Ovary (tissue), 9 donors: ENCODE data around the gene ARHGAP11B. TPM values are rescaled to one million over a fixed set of nuclear protein-coding genes. Genes with fewer than 3 reads are reported as not detected.
"Not testable (repeated sequence)": the region's sequence is repeated elsewhere in the genome, so short reads cannot be mapped to it uniquely, and the experiment has no call there.

ENCODE experiments used
- DNase-seq, 5 donors: peaks; one replicate each; pipeline ENCODE4 v3.0.0-alpha.2; 2019 to 2020
- H3K27ac ChIP-seq, 2 donors: fragments of 200-600 bp; one replicate each; pipeline versions ENCODE4 v1.5.1 to v1.8.0; 2019 to 2022
- H3K27me3 ChIP-seq: fragments of 200-600 bp; one replicate; pipeline ENCODE4 v1.8.0; 2022
- H3K36me3 ChIP-seq: fragments of 200-600 bp; sonication (generic); one replicate; pipeline ENCODE4 v1.5.1; 2019
- H3K4me1 ChIP-seq: one replicate; pipeline ENCODE4 v1.8.1; 2013; ENCODE audit warnings: mild to moderate bottlenecking, moderate library complexity; ENCODE audit not compliant: insufficient read depth
- H3K4me3 ChIP-seq: fragments of 200-600 bp; sonication (generic); one replicate; pipeline ENCODE4 v1.5.1; 2017
- H3K9me3 ChIP-seq, 2 donors: fragments of 200-600 bp in 1 of 2; sonication (generic) in 1 of 2; one replicate each; pipeline versions ENCODE4 v1.5.1 to v1.8.1; 2013 to 2019; ENCODE audit warnings: mild to moderate bottlenecking in 1 of 2, moderate library complexity in 1 of 2
- EP300 ChIP-seq: sonication (generic); formaldehyde crosslinking; IDR thresholded peaks from one replicate; pipeline ENCODE4 v1.6.1; 2017; ENCODE audit warnings: antibody characterized with exemption
- POLR2A ChIP-seq: fragments of 450-650 bp; IDR thresholded peaks from one replicate; pipeline ENCODE4 v1.6.1; 2017; ENCODE audit warnings: antibody characterized with exemption, mild to moderate bottlenecking, moderate library complexity
- WGBS, 3 donors: extraction: QIAGEN DNeasy Blood & Tissue Kit in 1 of 3; methylation state at CpG; one replicate each; pipeline versions ENCODE4 v1.1.5 to v1.1.7; 2013 to 2017; 5-methylcytosine and 5-hydroxymethylcytosine counted together
- intact Hi-C, 4 donors: fragments of 100-400 bp; cut with DNase I; formaldehyde crosslinking; loops; one replicate each; pipeline versions ENCODE4 v1.11.0 to v1.15.1; 2022 to 2023
- polyA plus RNA-seq, 2 donors: library from polyadenylated mRNA; stranded (reverse); fragments of 200-250 nt in 1 of 2; fragments of 350-450 nt in 1 of 2; fragmentation: Illumina TruSeq in 1 of 2; extraction: RNeasy Lipid Tissue Mini Kit (QIAGEN cat#74804) in 1 of 2; gene quantifications; one replicate each; pipeline ENCODE4 v1.2.3, GENCODE V29; 2013 to 2014
- small RNA-seq: library from RNA; depleted of rRNA; stranded (forward); fragments of <200 nt; gene quantifications from one replicate; pipeline ENCODE3, GENCODE V24; 2016
- total RNA-seq, 7 donors: library from RNA; depleted of rRNA in 2 of 7; stranded (reverse); fragments of >200 nt in 2 of 7; fragmentation: NEBNext Ultra II Directional in 3 of 7; extraction: Animal tissue kit (Norgen Biotek cat#: 25700) in 3 of 7; gene quantifications; one replicate each; pipeline versions ENCODE4 v1.1.0 to v1.2.4, GENCODE V29; 2016 to 2023
- TF ChIP-seq, protein P1 (sequence below), 3 donors: fragments of 450-650 bp in 2 of 3; fragments of 200-600 bp in 1 of 3; IDR thresholded peaks; one replicate each; pipeline versions ENCODE4 v1.5.1 to v1.8.0; 2016 to 2022; ENCODE audit warnings: antibody characterized with exemption in 3 of 3, mild to moderate bottlenecking in 1 of 3
- donor health status: DM: no; HTN: no; CAD: no; lungs with moderate emphysema.
- donor health status: DM: no; HTN: no; CAD: no.
- donor health status: Bipolar disorder and iron deficiency.
- donor health status: DM: yes; HTN: yes; CAD: no.
- donor health status: DM: no; HTN: no; CAD: no.
- donor health status: DM: yes; HTN: yes; CAD: no.

ARHGAP11B gene

GRCh38 chr15:30675126-30675525 lies 49.2 kb downstream of the ARHGAP11B start:
- intact Hi-C loops = no loop called here
- no peak overlapping the region for H3K4me3 ChIP-seq
- no peaks in the 10 kb centered on the region for H3K27me3 ChIP-seq
- H3K4me1 ChIP-seq = no peaks in the 10 kb centered on the region
- no peaks in the 10 kb centered on the region for H3K36me3 ChIP-seq
- H3K27ac ChIP-seq = no peak overlapping the region
- H3K9me3 ChIP-seq = no peaks in the 10 kb centered on the region
- DNase-seq = no peak
- TF ChIP-seq POLR2A (no peak), EP300 (no peak)
- TF ChIP-seq, protein P1, sequence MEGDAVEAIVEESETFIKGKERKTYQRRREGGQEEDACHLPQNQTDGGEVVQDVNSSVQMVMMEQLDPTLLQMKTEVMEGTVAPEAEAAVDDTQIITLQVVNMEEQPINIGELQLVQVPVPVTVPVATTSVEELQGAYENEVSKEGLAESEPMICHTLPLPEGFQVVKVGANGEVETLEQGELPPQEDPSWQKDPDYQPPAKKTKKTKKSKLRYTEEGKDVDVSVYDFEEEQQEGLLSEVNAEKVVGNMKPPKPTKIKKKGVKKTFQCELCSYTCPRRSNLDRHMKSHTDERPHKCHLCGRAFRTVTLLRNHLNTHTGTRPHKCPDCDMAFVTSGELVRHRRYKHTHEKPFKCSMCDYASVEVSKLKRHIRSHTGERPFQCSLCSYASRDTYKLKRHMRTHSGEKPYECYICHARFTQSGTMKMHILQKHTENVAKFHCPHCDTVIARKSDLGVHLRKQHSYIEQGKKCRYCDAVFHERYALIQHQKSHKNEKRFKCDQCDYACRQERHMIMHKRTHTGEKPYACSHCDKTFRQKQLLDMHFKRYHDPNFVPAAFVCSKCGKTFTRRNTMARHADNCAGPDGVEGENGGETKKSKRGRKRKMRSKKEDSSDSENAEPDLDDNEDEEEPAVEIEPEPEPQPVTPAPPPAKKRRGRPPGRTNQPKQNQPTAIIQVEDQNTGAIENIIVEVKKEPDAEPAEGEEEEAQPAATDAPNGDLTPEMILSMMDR (IDR thresholded peaks at IDR 0.05) = no peak

DNA sequence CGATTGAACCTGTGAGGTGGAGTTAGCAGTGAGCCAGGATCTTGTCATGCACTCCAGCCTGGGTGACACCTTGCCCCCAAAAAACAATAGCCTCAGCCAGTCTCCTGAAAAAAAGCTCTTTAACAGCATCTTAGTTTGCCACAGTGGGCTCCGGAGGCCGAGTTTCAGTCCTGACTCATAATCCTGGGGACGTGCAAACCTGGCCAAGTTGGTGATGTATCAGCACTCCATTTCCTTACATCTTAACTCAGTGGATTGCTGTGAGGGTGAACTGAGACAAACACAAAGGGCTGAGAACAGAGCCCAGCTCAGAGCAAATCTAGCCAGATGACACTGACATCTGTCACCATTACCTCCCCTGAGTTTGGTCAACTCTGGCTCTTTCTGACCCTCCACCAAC lies 50.0 kb downstream of the ARHGAP11B start:
- H3K4me3 ChIP-seq, DNase-seq, H3K36me3 ChIP-seq, H3K27ac ChIP-seq, H3K9me3 ChIP-seq, H3K27me3 ChIP-seq, H3K4me1 ChIP-seq, intact Hi-C loops: not testable (repeated sequence)
- WGBS, 3 donors = 85 to 92% (median 92%) methylated on average over 4 of the region's 4 CpGs

GRCh38 chr15:30680997-30681396 lies 55.1 kb downstream of the ARHGAP11B start:
- intact Hi-C loops, H3K27ac ChIP-seq, H3K4me1 ChIP-seq, H3K4me3 ChIP-seq, H3K9me3 ChIP-seq, DNase-seq, H3K36me3 ChIP-seq, H3K27me3 ChIP-seq: not testable (repeated sequence)
- 86 to 94% (median 91%) methylated on average over 3 of the region's 3 CpGs for WGBS, 3 donors

DNA sequence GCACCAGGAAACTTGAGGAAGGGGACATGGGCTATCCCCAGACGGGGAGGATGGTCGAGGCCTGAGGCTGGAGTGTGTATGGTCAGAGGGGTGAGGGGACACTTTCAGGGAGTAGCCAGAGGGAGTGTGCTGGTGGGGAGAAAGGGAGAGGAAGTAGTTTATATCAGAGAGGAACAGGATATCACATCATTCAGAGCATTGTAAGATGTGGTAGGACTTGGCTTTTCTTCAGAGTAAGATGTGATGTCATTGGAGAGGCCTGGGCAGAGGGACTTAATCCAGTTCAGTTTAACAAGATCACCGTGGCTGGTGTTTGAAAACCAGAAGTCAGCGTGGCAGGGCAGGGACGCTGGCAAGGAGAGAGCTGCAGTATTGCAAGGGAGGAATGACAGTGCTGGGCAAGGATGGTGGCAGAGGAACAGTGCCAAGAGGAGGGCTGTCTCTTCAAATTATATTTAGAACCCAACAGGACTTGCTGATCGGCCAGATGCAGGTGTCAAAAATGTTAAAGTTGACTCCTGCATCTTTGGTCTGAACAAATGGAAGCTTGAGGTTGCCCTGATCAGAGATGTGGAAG lies 59.9 kb downstream of the ARHGAP11B start:
- DNase-seq, H3K36me3 ChIP-seq, H3K9me3 ChIP-seq, H3K27ac ChIP-seq, H3K4me1 ChIP-seq, H3K4me3 ChIP-seq, H3K27me3 ChIP-seq, intact Hi-C loops: not testable (repeated sequence)
- WGBS, 3 donors = 72 to 80% (median 77%) methylated on average over 6 of the region's 6 CpGs

GRCh38 chr15:30686651-30687050 lies 60.7 kb downstream of the ARHGAP11B start:
- H3K27me3 ChIP-seq, H3K4me1 ChIP-seq, H3K36me3 ChIP-seq, H3K4me3 ChIP-seq, H3K27ac ChIP-seq, H3K9me3 ChIP-seq, DNase-seq, intact Hi-C loops: not testable (repeated sequence)
- 22 to 29% (median 23%) methylated on average over 2 of the region's 2 CpGs for WGBS, 3 donors

Small RNAs within 50 kb of the gene (small RNA-seq; reads per million reads assigned to genes)
- gene RF00019 = not detected
- gene RF00096 = not detected
- not detected for gene RN7SL628P

Other genes with a start within 250 kb of the ARHGAP11B start
- 1 to 10 TPM in 2 of 7 donors, under 1 TPM in 5; 0.12 to 3.5 (median 0.81) TPM for gene CHRFAM7A, start 232.6 kb upstream of the ARHGAP11B start, total RNA-seq
- gene CHRFAM7A, start 232.6 kb upstream of the ARHGAP11B start, polyA plus RNA-seq = under 1 TPM; 0.44 to 0.57 TPM
- 1 to 10 TPM; 3.0 to 7.8 (median 5.1) TPM for gene GOLGA8R, start 211.9 kb upstream of the ARHGAP11B start, total RNA-seq
- gene GOLGA8R, start 211.9 kb upstream of the ARHGAP11B start, polyA plus RNA-seq = 1 to 10 TPM; 2.1 to 2.6 TPM
- 1 to 10 TPM in 5 of 7 donors, under 1 TPM in 2; 0.34 to 5.1 (median 1.0) TPM for gene GOLGA8Q, start 74.1 kb upstream of the ARHGAP11B start, total RNA-seq
- 1 to 10 TPM in 1 of 2 donors, under 1 TPM in 1; 0.70 to 1.2 TPM for gene GOLGA8Q, start 74.1 kb upstream of the ARHGAP11B start, polyA plus RNA-seq
- gene GOLGA8H, start 22.1 kb upstream of the ARHGAP11B start, total RNA-seq = 1 to 10 TPM in 2 of 7 donors, under 1 TPM in 3, not detected in 2; 0.35 to 1.5 (median 0.67) TPM
- gene GOLGA8H, start 22.1 kb upstream of the ARHGAP11B start, polyA plus RNA-seq = under 1 TPM; 0.10 to 0.48 TPM